Measurements from ENCODE around the gene CTDSPL.
"Not testable (repeated sequence)": the region's sequence is repeated elsewhere in the genome, so short reads cannot be mapped to it uniquely, and the experiment has no call there.

Gene CTDSPL

GRCh38 chr3:38029400-38030125, 167.9 kb downstream of the CTDSPL start, which contains the start of gene PLCD1:
TSS of gene PLCD1 (minus strand) at chr3:38029642. CDS start at chr3:38029539, 103 bp downstream.
- no peak for DNase-seq (ENCODE audit: low spot score in 2 of 2)
- no peak for ATAC-seq (replicated peaks; ENCODE audit: extremely low read depth, poor library complexity, severe bottlenecking)

GRCh38 chr3:38030126-38031021, 168.7 kb downstream of the CTDSPL start:
- no peak for DNase-seq (ENCODE audit: low spot score in 2 of 2)
- Mint-ChIP-seq H3K4me1 (peaks cover 47% of the 10 kb centered on the region), H3K9me3 (no peaks in the 10 kb centered on the region), H3K27ac (ENCODE audit: low read depth) (peak overlapping the region; percentile 77), H3K27me3 (no peaks in the 10 kb centered on the region), H3K36me3 (ENCODE audit: insufficient read depth) (peaks cover 2% of the 10 kb centered on the region), H3K4me3 (peak overlapping the region; percentile 72)
- ATAC-seq (replicated peaks; ENCODE audit: extremely low read depth, poor library complexity, severe bottlenecking): no peak

More at GRCh38 chr3:38029400-38030125, 167.9 kb downstream of the CTDSPL start, which contains the start of gene PLCD1:
- peak within 1 kb of the TSS; percentile 72 for H3K4me3 Mint-ChIP-seq
- no peaks in the 10 kb centered on the region for H3K27me3 Mint-ChIP-seq
- H3K9me3 Mint-ChIP-seq: no peaks in the 10 kb centered on the region
- peak within 1 kb of the TSS; percentile 81 for H3K27ac Mint-ChIP-seq (ENCODE audit: low read depth)
- peaks cover 6% of the 10 kb centered on the region for H3K36me3 Mint-ChIP-seq (ENCODE audit: insufficient read depth)
- peaks cover 55% of the 10 kb centered on the region for H3K4me1 Mint-ChIP-seq

DNA sequence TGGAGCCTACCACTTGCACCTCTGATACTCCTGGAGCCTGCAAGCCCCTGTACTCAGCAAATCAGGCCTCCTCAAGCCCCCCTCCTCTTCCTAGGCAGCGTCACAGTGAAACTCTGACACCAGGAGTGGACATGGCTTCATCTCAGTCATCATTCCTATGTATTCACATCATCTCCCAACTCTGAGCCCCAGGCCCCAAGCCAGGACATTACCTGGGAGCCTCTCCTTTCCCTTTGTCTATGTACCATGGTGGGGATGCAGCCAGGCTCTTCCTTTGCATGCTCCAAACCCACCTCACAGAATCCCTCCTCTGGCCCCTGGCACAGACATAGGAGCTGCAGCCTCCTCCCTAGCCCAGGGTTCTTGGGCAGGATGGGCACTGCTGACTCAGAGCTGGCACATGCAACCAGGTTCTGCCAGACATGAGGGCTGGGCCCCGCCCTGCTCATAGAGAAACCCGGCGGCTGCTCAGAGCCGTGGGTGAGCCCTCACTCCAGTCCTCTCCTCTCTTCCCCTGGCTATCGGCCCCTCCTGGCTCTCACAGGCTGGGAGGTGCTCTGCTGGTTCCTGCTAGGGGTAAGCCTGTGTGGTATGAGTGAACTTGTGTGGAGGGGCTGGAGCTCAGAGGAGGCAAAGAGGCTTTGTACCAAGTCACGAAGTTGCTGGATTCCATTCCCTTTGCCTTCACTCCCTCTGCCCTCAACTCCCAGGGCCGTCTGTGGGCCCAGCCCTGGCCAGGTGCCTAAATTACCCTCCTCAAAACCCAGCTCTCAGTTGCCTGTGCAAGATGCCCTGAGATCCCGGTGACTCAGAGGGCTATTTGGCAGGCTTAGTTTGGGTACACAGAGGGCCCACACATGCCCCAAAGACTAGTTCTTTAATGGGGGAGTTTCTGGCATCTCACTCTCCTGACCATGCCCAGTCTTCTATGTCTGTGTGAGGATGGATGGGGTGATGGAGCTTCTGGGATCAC, 169.6 kb downstream of the CTDSPL start:
- peak overlapping the region; percentile 77 for H3K27ac Mint-ChIP-seq (ENCODE audit: low read depth)
- peak; percentile 85 for ATAC-seq (replicated peaks; ENCODE audit: extremely low read depth, poor library complexity, severe bottlenecking)
- H3K4me1 Mint-ChIP-seq: peaks cover 40% of the 10 kb centered on the region
- H3K4me3 Mint-ChIP-seq: peak overlapping the region; percentile 72
- DNase-seq (ENCODE audit: low spot score in 2 of 2): no peak
- no peaks in the 10 kb centered on the region for H3K9me3 Mint-ChIP-seq
- H3K27me3 Mint-ChIP-seq: no peaks in the 10 kb centered on the region
- no peaks in the 10 kb centered on the region for H3K36me3 Mint-ChIP-seq (ENCODE audit: insufficient read depth)

DNA sequence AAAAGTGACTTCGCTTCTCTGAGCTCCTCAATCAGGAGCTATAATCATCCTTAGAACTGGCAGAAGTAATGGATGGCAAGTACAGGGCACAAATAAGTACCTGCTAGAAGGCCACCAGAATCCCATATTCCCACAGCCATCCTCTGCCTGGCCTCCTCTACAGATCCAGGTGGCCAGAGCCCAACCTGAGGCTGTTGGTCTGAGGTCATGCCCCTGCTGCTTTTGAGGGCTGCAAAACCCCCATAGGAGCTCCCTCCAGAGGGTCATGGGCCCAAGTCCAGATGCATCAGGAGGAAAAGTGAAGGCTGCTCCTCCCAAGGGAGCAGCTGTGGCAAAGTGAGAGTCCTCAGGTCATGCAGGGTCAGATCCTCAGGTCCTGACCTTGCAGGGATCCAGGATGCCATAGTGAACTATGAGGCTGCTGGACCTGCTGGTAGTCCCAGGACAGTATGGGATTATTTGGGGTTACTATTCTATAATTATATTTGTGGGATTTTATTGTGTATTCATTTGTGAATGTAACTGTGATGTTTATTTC, 170.7 kb downstream of the CTDSPL start:
- H3K27ac Mint-ChIP-seq (ENCODE audit: low read depth): no peak overlapping the region
- H3K36me3 Mint-ChIP-seq (ENCODE audit: insufficient read depth): peaks cover 2% of the 10 kb centered on the region
- no peak for ATAC-seq (replicated peaks; ENCODE audit: extremely low read depth, poor library complexity, severe bottlenecking)
- no peaks in the 10 kb centered on the region for H3K27me3 Mint-ChIP-seq
- no peak overlapping the region for H3K4me3 Mint-ChIP-seq
- peaks cover 41% of the 10 kb centered on the region for H3K4me1 Mint-ChIP-seq
- no peak for DNase-seq (ENCODE audit: low spot score in 2 of 2)
- H3K9me3 Mint-ChIP-seq: no peaks in the 10 kb centered on the region

DNA sequence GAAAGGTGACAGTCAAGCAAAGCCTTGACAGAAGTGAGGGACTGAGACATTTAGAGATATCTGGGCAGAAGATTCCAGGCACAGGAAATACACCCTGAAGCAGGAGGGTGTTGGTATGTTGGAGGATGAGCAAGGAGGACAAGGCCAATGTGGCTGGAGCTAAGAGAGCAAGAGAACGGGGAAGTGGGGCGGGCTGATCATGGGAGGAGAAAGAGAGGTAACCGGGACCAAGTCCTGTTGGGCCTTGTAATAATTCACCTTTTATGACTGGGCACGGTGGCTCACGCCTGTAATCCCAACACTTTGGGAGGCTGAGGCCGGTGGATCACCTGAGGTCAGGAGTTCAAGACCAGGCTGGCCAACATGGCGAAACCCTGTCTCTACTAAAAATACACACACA, 171.9 kb downstream of the CTDSPL start:
- H3K27me3 Mint-ChIP-seq; H3K36me3 Mint-ChIP-seq (ENCODE audit: insufficient read depth); H3K9me3 Mint-ChIP-seq; DNase-seq (ENCODE audit: low spot score in 2 of 2); H3K27ac Mint-ChIP-seq (ENCODE audit: low read depth); H3K4me3 Mint-ChIP-seq; ATAC-seq (replicated peaks; ENCODE audit: extremely low read depth, poor library complexity, severe bottlenecking): not testable (repeated sequence)
- peaks cover 40% of the 10 kb centered on the region for H3K4me1 Mint-ChIP-seq
